Endothelial cell of umbilical vein (primary cell): ENCODE measurements around the gene FKBP7. TPM values are rescaled to one million over a fixed set of nuclear protein-coding genes. Genes with fewer than 3 reads are reported as not detected.

ENCODE experiments used
- BruUV-seq: library from RNA; stranded (reverse); fragments of 400-500 nt; replicated peaks from 2 replicates; lab custom pipeline; 2021; lab: Mats Ljungman, UMichigan
- CTCF ChIA-PET: fragments of 300-600, 350-600 bp; sonication (Branson Sonifier 250); formaldehyde crosslinking; loops from one replicate; lab custom pipeline; 2021; ENCODE audit warnings: antibody characterized with exemption, inconsistent platforms; lab: Charles Lee
- POLR2A ChIA-PET: fragments of 300-600, 350-600 bp; sonication (Branson Sonifier 250); formaldehyde crosslinking; loops from one replicate; lab custom pipeline; 2021; ENCODE audit warnings: antibody characterized with exemption, inconsistent platforms; lab: Charles Lee
- DNase-seq: peaks from one replicate; pipeline ENCODE4 v3.0.0-alpha.2; 2011; ENCODE audit warnings: low read depth, low spot score
- FAIRE-seq: peaks from 2 replicates; lab custom pipeline; 2011; peaks lifted over from hg19 to GRCh38; lab: Jason Lieb, UNC
- H2AFZ ChIP-seq: 2 replicates; pipeline ENCODE4 v1.6.0; 2012; ENCODE audit warnings: low read depth, low read length, control low read depth, inconsistent platforms
- H3K27ac ChIP-seq: 2 replicates; pipeline ENCODE4 v1.5.1; 2011; ENCODE audit warnings: low read depth, mild to moderate bottlenecking, control low read depth, low read length, moderate library complexity; ENCODE audit not compliant: insufficient read depth
- H3K27me3 ChIP-seq, 2 experiments: 2 replicates each; pipeline versions ENCODE4 v1.6.0 to v1.6.1; 2011; ENCODE audit warnings: low read length in 2 of 2, mixed read lengths in 1 of 2; ENCODE audit not compliant: control insufficient read depth in 2 of 2, insufficient read depth in 2 of 2
- H3K36me3 ChIP-seq, 2 experiments: 2 replicates in 1 of 2; 3 replicates in 1 of 2; pipeline ENCODE4 v1.5.1; 2011; ENCODE audit warnings: low read length in 2 of 2, mild to moderate bottlenecking in 1 of 2, moderate library complexity in 1 of 2; ENCODE audit not compliant: control insufficient read depth in 2 of 2, insufficient read depth in 2 of 2; ENCODE audit errors: extremely low read depth in 1 of 2
- H3K4me1 ChIP-seq: 3 replicates; pipeline ENCODE4 v1.5.1; 2011; ENCODE audit warnings: mild to moderate bottlenecking, low read length; ENCODE audit not compliant: control insufficient read depth, insufficient read depth; ENCODE audit errors: extremely low read depth
- H3K4me2 ChIP-seq: 2 replicates; pipeline ENCODE4 v1.6.1; 2011; ENCODE audit warnings: low read length, control low read depth, mixed read lengths; ENCODE audit not compliant: insufficient read depth
- H3K4me3 ChIP-seq, 3 experiments: fragments of 200-600 bp in 1 of 3; sonication (generic), shearing (Covaris generic) in 1 of 3; replicated peaks in 1 of 3; 2 replicates each; pipeline ENCODE4 v1.5.1; 2011 to 2016; ENCODE audit warnings: control low read depth in 3 of 3, low read length in 3 of 3, mild to moderate bottlenecking in 2 of 3, inconsistent platforms in 1 of 3, low read depth in 1 of 3, moderate library complexity in 1 of 3; ENCODE audit not compliant: insufficient read depth in 1 of 3
- H3K79me2 ChIP-seq: 2 replicates; pipeline ENCODE4 v1.6.0; 2012; ENCODE audit warnings: low read length, inconsistent platforms; ENCODE audit not compliant: control insufficient read depth, insufficient read depth
- H3K9ac ChIP-seq: replicated peaks from 2 replicates; pipeline ENCODE3; 2011; ENCODE audit warnings: low read length, control low read depth; ENCODE audit not compliant: insufficient read depth; ENCODE audit errors: extremely low read depth
- H3K9me1 ChIP-seq: replicated peaks from 3 replicates; pipeline ENCODE4 v1.6.0; 2011; ENCODE audit warnings: mild to moderate bottlenecking, low read length; ENCODE audit not compliant: control insufficient read depth, insufficient read depth; ENCODE audit errors: extremely low read depth
- H3K9me3 ChIP-seq: replicated peaks from 2 replicates; pipeline ENCODE4 v1.5.1; 2012; ENCODE audit warnings: low read length, inconsistent platforms; ENCODE audit not compliant: control insufficient read depth, insufficient read depth
- H4K20me1 ChIP-seq: replicated peaks from 2 replicates; pipeline ENCODE3; 2011; ENCODE audit warnings: mild to moderate bottlenecking, low read length; ENCODE audit not compliant: control insufficient read depth, insufficient read depth; ENCODE audit errors: extremely low read depth
- CTCF ChIP-seq, 2 donors: IDR thresholded peaks; 1 replicate in 1 of 2; 2 replicates in 1 of 2; pipeline ENCODE4 v1.5.1; 2011; ENCODE audit warnings: low read length in 2 of 2, mild to moderate bottlenecking in 2 of 2, moderate library complexity in 2 of 2, control low read depth in 1 of 2, inconsistent platforms in 1 of 2, low read depth in 1 of 2; ENCODE audit not compliant: insufficient read depth in 1 of 2; ENCODE audit errors: extremely low read depth in 1 of 2
- EZH2 ChIP-seq: IDR thresholded peaks from 2 replicates; pipeline ENCODE4 v1.6.1; 2012; ENCODE audit warnings: borderline replicate concordance, low read depth, mild to moderate bottlenecking, moderate library complexity, low read length, inconsistent platforms; ENCODE audit not compliant: severe bottlenecking
- FOS ChIP-seq: IDR thresholded peaks from 2 replicates; pipeline ENCODE4 v1.6.1; 2011; ENCODE audit warnings: mild to moderate bottlenecking, low read length, moderate library complexity, borderline replicate concordance; ENCODE audit not compliant: insufficient read depth
- GATA2 ChIP-seq: IDR thresholded peaks from 2 replicates; pipeline ENCODE4 v1.7.0; 2011; ENCODE audit warnings: low read depth, mild to moderate bottlenecking, moderate library complexity, mixed read lengths, low read length; ENCODE audit not compliant: insufficient read length, insufficient read depth
- JUN ChIP-seq: IDR thresholded peaks from 2 replicates; pipeline ENCODE4 v1.6.1; 2011; ENCODE audit warnings: borderline replicate concordance, low read depth; ENCODE audit not compliant: insufficient read length, insufficient read depth
- MAX ChIP-seq: IDR thresholded peaks from 2 replicates; pipeline ENCODE4 v1.6.1; 2011; ENCODE audit not compliant: insufficient read depth, insufficient read length
- MYC ChIP-seq: IDR thresholded peaks from one replicate; pipeline ENCODE4 v1.6.1; 2011; ENCODE audit warnings: mild to moderate bottlenecking, low read depth, low read length
- POLR2A ChIP-seq: IDR thresholded peaks from 2 replicates; pipeline ENCODE4 v1.6.1; 2012; ENCODE audit warnings: low read depth, mild to moderate bottlenecking, control low read depth, low read length
- POLR2AphosphoS5 ChIP-seq: IDR thresholded peaks from 2 replicates; pipeline ENCODE4 v1.6.1; 2012; ENCODE audit warnings: low read depth, mild to moderate bottlenecking, control low read depth, low read length, moderate library complexity; ENCODE audit not compliant: insufficient read depth
- dilution Hi-C: fragments of 300-500 bp; cut with MboI; formaldehyde crosslinking; loops from one replicate; pipeline ENCODE4 v1.15.0; 2019; ENCODE audit warnings: low sequenced_read_pairs; ENCODE audit not compliant: extremely low pct_ligation_motif_present
- intact Hi-C: fragments of 100-400 bp; cut with micrococcal nuclease; formaldehyde crosslinking; loops from one replicate; pipeline ENCODE4 v1.10.0; 2022
- polyA plus RNA-seq, 4 experiments: library from polyadenylated mRNA; depleted of rRNA in 3 of 4; stranded (reverse) in 3 of 4; unstranded in 1 of 4; fragments of >200 nt; gene quantifications; 2 replicates each; pipeline versions ENCODE4 v1.2.1 to v1.2.3, GENCODE V29; 2011 to 2012; ENCODE audit warnings: missing spikeins in 1 of 4
- total RNA-seq: library from RNA; stranded (reverse); gene quantifications from 2 replicates; pipeline ENCODE4 v1.2.3, GENCODE V29; 2021

The FKBP7 gene
- total and polyA plus RNA-seq, 2 donors (not counting 3 experiments of a cell fraction or from before 2014, with no cell fraction given): 11.2 to 20.5 TPM

GRCh38 chr2:178514664-178515063 is 36.3 kb upstream of the FKBP7 start:
- Histone ChIP-seq H4K20me1 (no peaks in the 10 kb centered on the region), H3K9me3 (no peaks in the 10 kb centered on the region), H2AFZ (no peak overlapping the region), H3K9me1 (no peaks in the 10 kb centered on the region), H3K36me3 (peaks cover 0 to 6% of the 10 kb centered on the region in 2 experiments), H3K79me2 (no peaks in the 10 kb centered on the region), H3K4me2 (no peak overlapping the region), H3K27me3 (no peaks in the 10 kb centered on the region), H3K9ac (no peak overlapping the region), H3K4me1 (no peaks in the 10 kb centered on the region), H3K27ac (no peak overlapping the region), H3K4me3 (no peak overlapping the region)
- DNase-seq (no peak), FAIRE-seq (no peak)
- TF ChIP-seq GATA2 (peak; percentile 15), FOS (no peak), JUN (no peak), POLR2AphosphoS5 (no peak)
- BruUV-seq: no TSS peak
- ChIA-PET CTCF (no interaction called here), POLR2A (no interaction called here)
- dilution Hi-C loops (no loop called here), intact Hi-C loops (no loop called here)

DNA sequence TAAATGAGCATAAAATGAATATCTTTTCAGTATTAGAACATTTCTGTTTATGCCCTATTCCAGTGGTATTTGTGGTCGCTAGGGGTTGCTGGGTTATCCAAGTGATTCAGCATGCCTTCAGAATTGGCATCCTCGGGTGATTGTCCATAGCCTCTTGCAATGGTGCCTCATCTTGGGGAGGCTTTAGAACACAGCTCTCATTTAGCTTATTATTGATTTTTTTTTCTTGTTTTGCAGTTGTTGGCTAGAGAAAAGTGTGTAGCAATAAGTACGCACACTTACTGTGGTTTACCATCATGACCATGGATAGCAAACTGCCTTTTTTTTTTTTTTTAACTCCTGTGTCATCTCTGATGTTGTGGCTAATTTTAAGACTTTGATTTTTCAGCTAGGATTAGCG is 35.5 kb upstream of the FKBP7 start:
- DNase-seq (no peak), FAIRE-seq (no peak)
- Histone ChIP-seq H3K27me3 (no peaks in the 10 kb centered on the region), H3K9ac (no peak overlapping the region), H3K9me1 (no peaks in the 10 kb centered on the region), H3K36me3 (peaks cover 0 to 6% of the 10 kb centered on the region in 2 experiments), H4K20me1 (no peaks in the 10 kb centered on the region), H3K4me2 (no peak overlapping the region), H3K4me3 (no peak overlapping the region), H3K4me1 (no peaks in the 10 kb centered on the region), H2AFZ (no peak overlapping the region), H3K27ac (no peak overlapping the region), H3K9me3 (no peaks in the 10 kb centered on the region), H3K79me2 (no peaks in the 10 kb centered on the region)
- intact Hi-C loops (no loop called here), dilution Hi-C loops (no loop called here)
- CTCF ChIA-PET: no interaction called here
- TF ChIP-seq JUN: no peak
- TF ChIP-seq POLR2AphosphoS5: no peak
- no peak for TF ChIP-seq EZH2
- TF ChIP-seq CTCF (IDR thresholded peaks at IDR 0.05; ENCODE audit: extremely low read depth in 1 of 2, insufficient read depth in 1 of 2, low read depth in 1 of 2, low read length in 2 of 2): no peak
- TF ChIP-seq MYC: no peak
- TF ChIP-seq MAX: no peak
- no peak for TF ChIP-seq GATA2
- TF ChIP-seq FOS: no peak
- TF ChIP-seq POLR2A: no peak
- no TSS peak for BruUV-seq
- POLR2A ChIA-PET: no interaction called here
